ENCODE data around the gene LMAN1L.

Gene LMAN1L

DNA sequence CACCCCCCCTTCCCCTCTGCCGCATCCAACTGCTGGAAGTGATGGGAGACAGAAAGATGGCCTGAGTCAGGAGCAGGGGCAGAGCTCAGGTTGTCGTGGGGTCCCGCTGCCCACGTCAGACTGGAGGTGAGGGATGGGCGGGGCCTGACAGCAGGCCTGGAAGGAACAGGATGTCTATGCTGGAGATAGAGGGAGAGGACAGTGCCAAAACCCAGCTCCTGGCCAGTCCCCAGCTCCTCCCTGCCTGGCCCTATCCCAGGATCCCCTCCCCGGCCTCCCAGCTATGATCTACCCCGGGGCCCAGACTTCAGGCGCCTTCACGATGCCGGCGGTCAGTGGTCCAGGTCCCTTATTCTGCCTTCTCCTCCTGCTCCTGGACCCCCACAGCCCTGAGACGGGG lies at the start of gene LMAN1L:
TSS of gene LMAN1L (plus strand) at position 303 of the 400 bp plus-strand sequence. CDS start at position 323, 20 bp downstream.
- no peak within 1 kb of the TSS for H3K27ac Mint-ChIP-seq
- no peak within 1 kb of the TSS for H3K4me3 Mint-ChIP-seq
- no peaks in the 10 kb centered on the region for H3K27me3 Mint-ChIP-seq
- no peaks in the 10 kb centered on the region for H3K9me3 Mint-ChIP-seq
- no peaks in the 10 kb centered on the region for H3K36me3 Mint-ChIP-seq (ENCODE audit: low read depth)
- peaks cover 17% of the 10 kb centered on the region for H3K4me1 Mint-ChIP-seq (ENCODE audit: low read depth)

GRCh38 chr15:74763416-74763815 lies 49.2 kb upstream of the LMAN1L start:
- Mint-ChIP-seq H3K36me3 (ENCODE audit: low read depth) (no peaks in the 10 kb centered on the region), H3K27ac (no peak overlapping the region), H3K4me3 (no peak overlapping the region), H3K4me1 (ENCODE audit: low read depth) (peaks cover under 1% of the 10 kb centered on the region), H3K9me3 (no peaks in the 10 kb centered on the region), H3K27me3 (no peaks in the 10 kb centered on the region)

- no peak overlapping the region for H3K4me3 Mint-ChIP-seq
- H3K9me3 Mint-ChIP-seq, result no peaks in the 10 kb centered on the region
- no peaks in the 10 kb centered on the region for H3K36me3 Mint-ChIP-seq (ENCODE audit: low read depth)
- no peak overlapping the region for H3K27ac Mint-ChIP-seq
- H3K4me1 Mint-ChIP-seq (ENCODE audit: low read depth), result peaks cover 22% of the 10 kb centered on the region
- H3K27me3 Mint-ChIP-seq, result no peaks in the 10 kb centered on the region
Measured at GRCh38 chr15:74767167-74768098, 45.2 kb upstream of the LMAN1L start.

DNA sequence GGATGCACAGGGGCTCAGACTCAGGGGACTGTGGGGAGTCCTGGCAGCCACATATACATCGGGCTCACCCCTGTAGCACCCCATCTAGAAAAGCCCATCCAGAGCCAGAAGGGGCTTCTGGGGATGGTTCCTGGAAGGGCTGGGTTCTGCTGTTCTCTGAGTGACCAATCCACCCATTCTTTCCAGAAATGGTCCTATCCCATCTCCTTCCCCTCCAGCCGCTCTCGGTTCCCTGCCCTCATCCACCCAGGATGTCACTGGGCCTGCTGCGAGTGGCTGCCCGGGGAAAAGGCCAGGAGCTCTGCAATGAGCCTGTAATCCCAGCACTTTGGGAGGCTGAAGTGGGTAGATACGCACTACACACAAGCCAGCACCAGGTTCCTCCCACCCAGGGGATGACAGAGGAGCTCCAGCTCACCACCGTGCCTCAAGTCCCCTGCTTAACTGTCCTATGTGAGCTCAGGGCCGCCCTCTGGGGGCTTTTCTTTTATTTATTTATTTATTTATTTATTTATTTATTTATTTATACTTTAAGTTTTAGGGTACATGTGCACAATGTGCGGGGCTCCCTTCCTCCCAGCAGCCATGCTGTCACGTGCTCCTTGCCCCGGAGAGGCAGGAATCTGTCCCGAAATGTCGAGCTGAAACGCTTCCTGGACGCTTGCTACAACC lies 44.4 kb upstream of the LMAN1L start:
- Mint-ChIP-seq H3K27me3 (no peaks in the 10 kb centered on the region), H3K4me1 (ENCODE audit: low read depth) (peaks cover 28% of the 10 kb centered on the region), H3K27ac (peak overlapping the region; percentile 73), H3K4me3 (peak overlapping the region; percentile 65), H3K9me3 (no peaks in the 10 kb centered on the region), H3K36me3 (ENCODE audit: low read depth) (no peaks in the 10 kb centered on the region)

DNA sequence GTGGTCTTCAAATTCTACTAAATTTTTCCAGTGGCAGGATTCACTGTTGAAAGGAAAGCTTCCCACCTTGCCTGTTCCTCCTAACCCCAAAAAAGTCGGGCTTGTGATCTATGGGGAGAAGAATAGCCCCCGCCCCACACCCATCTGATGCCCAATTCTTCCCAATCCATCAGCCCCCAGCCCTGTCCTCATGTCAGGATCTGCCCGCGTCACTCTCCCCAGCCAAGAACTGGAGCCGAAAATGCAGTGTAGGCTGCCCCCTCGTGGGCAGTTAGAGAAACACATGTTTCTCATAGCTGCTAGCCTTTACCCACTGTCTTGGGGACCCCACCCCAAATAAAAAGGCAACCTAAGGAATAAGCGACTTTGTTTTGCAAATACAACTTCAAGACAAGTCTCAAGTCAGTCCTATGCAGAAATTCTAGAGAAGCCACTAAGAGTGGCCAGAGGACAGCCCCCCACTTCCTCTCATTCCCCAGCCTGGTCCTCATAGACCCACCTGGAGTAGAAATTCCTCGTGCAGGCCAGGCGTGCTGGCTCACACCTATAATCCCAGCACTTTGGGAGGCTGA lies 43.8 kb upstream of the LMAN1L start:
- H3K27ac Mint-ChIP-seq, result peak overlapping the region; percentile 73
- no peaks in the 10 kb centered on the region for H3K36me3 Mint-ChIP-seq (ENCODE audit: low read depth)
- peak overlapping the region; percentile 65 for H3K4me3 Mint-ChIP-seq
- peaks cover 35% of the 10 kb centered on the region for H3K4me1 Mint-ChIP-seq (ENCODE audit: low read depth)
- no peaks in the 10 kb centered on the region for H3K9me3 Mint-ChIP-seq
- no peaks in the 10 kb centered on the region for H3K27me3 Mint-ChIP-seq

GRCh38 chr15:74769463-74770025 lies 43.1 kb upstream of the LMAN1L start:
- no peaks in the 10 kb centered on the region for H3K27me3 Mint-ChIP-seq
- no peaks in the 10 kb centered on the region for H3K36me3 Mint-ChIP-seq (ENCODE audit: low read depth)
- no peak overlapping the region for H3K4me3 Mint-ChIP-seq
- no peak overlapping the region for H3K27ac Mint-ChIP-seq
- peaks cover 38% of the 10 kb centered on the region for H3K4me1 Mint-ChIP-seq (ENCODE audit: low read depth)
- no peaks in the 10 kb centered on the region for H3K9me3 Mint-ChIP-seq

DNA sequence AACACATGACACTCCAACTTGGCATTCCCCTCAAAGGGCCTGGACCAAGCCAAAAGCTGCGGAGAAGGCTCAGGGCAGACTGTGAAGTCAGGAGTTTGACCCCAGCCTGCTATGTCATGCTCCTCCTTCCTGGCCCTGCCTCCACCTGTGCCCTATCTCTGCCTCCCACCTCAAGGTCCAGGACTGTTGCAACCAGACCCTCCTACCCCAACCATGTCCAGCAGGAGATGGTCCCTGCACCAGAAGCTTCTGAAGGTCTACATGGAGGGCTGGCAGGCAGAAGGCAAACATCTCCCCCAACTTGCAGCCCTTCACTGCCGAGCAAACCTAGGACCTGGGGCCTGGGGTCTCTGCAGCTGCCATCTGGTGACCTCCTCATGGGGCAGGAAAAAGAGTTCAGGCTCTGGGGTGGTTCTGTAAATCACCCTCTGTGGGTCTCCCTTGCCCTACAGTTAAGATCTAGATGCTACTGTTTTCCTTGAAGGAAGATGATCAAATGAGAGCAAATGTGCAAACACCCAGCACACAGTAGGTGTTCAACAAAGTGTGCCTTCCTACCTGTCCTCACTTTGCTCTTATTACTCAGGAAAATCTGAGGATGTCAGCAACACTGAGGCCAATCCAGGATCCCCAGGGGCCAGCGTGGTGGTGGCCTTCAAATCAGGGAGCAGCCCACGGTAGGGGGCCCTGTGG lies 42.3 kb upstream of the LMAN1L start:
- H3K27ac Mint-ChIP-seq, result no peak overlapping the region
- H3K4me1 Mint-ChIP-seq (ENCODE audit: low read depth), result peaks cover 44% of the 10 kb centered on the region

DNA sequence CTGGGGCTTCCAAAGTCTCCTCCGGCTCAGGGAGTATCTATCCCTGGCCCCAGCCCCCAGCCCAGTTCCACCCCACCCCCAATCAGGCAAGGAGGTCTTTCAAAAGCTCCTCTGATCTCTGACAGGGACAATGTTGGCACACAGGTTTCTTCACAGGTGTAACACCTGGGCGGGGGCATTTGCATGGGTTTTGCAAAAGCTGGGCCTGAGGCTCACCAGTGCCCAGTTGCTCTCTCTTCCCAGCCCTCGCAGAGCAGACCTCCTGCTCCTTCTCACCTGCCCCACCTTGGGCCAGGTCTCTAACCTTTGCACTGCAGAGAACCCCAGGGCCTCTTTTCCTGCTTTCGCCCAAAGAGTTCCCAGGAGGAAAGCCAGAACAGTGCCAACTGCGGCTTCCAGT lies 39.3 kb upstream of the LMAN1L start:
- Mint-ChIP-seq H3K27me3 (no peaks in the 10 kb centered on the region), H3K27ac (peak overlapping the region; percentile 45), H3K9me3 (no peaks in the 10 kb centered on the region), H3K36me3 (ENCODE audit: low read depth) (no peaks in the 10 kb centered on the region), H3K4me1 (ENCODE audit: low read depth) (peaks cover 72% of the 10 kb centered on the region), H3K4me3 (no peak overlapping the region)

More for the DNA sequence above, 42.3 kb upstream of the LMAN1L start:
- Mint-ChIP-seq H3K36me3 (ENCODE audit: low read depth) (no peaks in the 10 kb centered on the region), H3K9me3 (no peaks in the 10 kb centered on the region), H3K27me3 (no peaks in the 10 kb centered on the region), H3K4me3 (no peak overlapping the region)

- Mint-ChIP-seq H3K9me3 (no peaks in the 10 kb centered on the region), H3K4me3 (no peak overlapping the region), H3K27me3 (no peaks in the 10 kb centered on the region), H3K36me3 (ENCODE audit: low read depth) (no peaks in the 10 kb centered on the region), H3K27ac (peak overlapping the region; percentile 2), H3K4me1 (ENCODE audit: low read depth) (peaks cover 72% of the 10 kb centered on the region)
Measured at GRCh38 chr15:74773731-74774252, 38.8 kb upstream of the LMAN1L start.

DNA sequence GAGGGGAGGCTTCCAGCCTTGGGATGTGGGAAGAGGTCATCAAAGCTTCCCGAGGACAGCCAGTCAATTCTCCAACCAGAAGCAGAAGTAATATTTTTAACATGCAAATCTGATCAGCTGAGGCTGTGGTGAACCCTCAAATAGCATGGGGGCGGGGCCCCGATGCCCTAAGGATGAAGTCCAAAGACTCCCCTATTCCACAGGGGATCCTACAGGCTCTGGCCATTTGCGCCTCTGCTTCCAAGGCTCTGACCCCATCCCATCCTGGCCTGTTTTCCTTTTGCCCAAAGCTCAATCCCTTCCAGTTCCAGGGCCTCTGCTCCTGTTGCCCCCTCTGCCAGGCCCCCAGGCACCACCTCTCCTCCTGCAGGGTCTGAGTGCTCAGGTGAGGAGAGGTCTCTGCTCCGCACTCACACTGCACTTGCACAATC lies 37.5 kb upstream of the LMAN1L start:
- Mint-ChIP-seq H3K36me3 (ENCODE audit: low read depth) (no peaks in the 10 kb centered on the region), H3K4me1 (ENCODE audit: low read depth) (peaks cover 84% of the 10 kb centered on the region), H3K27me3 (no peaks in the 10 kb centered on the region), H3K4me3 (no peak overlapping the region), H3K27ac (peak overlapping the region; percentile 50), H3K9me3 (no peaks in the 10 kb centered on the region)

DNA sequence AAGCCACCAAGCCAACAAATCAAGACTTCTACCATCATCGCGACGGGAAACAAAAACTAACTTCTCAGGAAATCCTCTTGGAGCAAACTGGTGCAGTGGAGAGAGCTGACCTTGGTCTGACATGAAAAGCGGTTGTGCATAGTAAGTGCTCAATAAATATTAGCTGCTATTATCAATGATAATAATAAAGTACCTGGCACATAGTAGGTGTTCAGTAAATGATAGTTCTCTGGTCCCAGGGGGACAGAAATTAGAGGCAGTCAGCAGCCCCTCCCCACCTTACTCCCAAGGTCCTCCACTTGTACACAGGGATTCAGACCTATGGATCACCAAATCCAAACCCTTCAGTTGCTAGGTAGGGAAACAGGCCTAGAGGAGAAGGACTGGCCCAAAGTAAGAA lies 36.7 kb upstream of the LMAN1L start:
- Mint-ChIP-seq H3K36me3 (ENCODE audit: low read depth) (no peaks in the 10 kb centered on the region), H3K4me1 (ENCODE audit: low read depth) (peaks cover 90% of the 10 kb centered on the region), H3K27me3 (no peaks in the 10 kb centered on the region), H3K27ac (peak overlapping the region; percentile 96), H3K4me3 (no peak overlapping the region), H3K9me3 (no peaks in the 10 kb centered on the region)

DNA sequence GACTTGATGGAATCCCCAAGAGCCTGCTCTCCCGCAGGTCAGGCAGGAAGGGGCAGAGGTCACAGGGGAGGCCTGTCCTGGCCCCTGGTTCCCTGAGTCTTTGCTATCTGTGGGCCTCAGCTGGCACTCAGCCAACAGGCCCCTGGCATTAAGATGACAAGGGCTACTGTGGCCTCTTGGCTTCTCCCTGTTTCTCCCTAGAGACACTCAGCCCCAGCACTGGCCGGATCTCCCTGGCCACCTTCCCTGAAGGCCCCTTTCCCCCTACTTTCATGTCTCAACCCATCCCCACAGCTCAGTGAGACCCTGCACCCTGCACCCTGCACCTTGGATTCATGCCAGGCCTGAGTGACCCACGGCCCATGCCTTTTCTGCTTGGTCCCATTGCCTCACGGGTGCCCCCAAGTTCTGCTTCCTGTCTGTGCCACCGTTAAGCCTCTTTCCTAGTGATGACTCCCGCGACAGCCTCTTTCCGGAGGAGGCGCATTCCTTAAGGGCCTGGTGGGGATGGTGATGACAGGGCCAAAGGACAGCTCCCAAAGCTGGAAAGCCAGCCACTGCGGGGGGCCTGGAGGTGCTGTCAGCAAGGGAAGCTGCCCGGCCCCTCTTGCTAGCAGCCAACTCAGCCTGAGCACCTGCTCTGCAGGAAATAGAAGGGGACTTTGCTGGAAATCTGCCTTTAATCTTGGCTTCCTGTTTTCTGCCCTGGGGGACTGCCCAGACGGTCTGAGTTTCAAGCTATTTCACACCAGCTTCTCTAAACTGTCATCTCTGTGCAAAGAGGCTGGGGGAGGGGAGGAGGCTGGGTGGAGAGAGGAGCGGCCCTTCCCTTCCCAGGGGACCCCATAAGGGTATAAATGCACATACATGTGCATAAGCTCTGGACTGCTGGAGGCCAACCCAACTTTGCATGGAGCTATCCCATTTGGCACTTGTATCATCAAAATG lies 35.5 kb upstream of the LMAN1L start:
- H3K27me3 Mint-ChIP-seq, result no peaks in the 10 kb centered on the region
- H3K36me3 Mint-ChIP-seq (ENCODE audit: low read depth), result no peaks in the 10 kb centered on the region

DNA sequence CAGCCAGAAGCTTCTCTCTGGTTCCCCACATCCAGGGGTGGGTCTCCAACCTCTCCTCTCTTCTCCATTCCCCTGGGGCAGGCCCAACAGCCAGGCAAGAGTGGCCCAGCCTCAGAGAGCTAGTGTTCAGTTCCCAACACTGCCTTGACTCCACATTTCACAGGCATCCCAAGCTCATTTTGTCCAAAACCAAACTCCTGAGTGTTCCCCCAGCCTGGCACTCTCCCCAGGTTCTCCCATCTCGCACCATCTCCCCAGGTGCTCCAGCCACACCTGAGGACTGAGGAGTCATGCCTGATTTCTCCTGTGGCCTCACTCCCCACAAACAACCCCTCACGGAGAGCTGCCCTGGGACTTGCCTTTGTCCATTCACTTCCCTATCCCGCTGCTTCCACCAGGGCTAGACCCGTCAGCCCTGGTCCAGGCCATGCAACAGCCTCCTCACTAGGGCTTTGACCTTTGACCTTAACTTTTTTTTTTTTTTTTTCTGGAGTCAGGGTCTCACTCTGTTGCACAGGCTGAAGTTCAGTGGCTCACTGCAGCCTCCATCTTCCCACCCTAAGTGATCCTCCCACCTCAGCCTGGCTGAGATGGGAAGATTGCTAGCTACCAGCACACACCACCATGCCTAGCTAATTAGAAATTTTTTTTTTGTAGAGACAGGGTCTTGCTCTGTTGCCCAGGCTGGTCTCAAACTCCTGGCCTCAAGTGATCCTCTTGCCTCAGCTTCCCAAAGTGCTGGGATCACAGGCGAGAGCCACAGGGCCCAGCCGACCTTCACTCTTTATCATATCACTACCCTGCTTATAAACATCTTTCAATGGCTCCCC lies 34.7 kb upstream of the LMAN1L start:
- Mint-ChIP-seq H3K9me3 (no peaks in the 10 kb centered on the region), H3K27me3 (no peaks in the 10 kb centered on the region), H3K4me1 (ENCODE audit: low read depth) (peaks cover 79% of the 10 kb centered on the region), H3K27ac (peak overlapping the region; percentile 96), H3K4me3 (peak overlapping the region; percentile 67), H3K36me3 (ENCODE audit: low read depth) (peaks cover under 1% of the 10 kb centered on the region)

More for the DNA sequence above, 35.5 kb upstream of the LMAN1L start:
- Mint-ChIP-seq H3K4me1 (ENCODE audit: low read depth) (peaks cover 86% of the 10 kb centered on the region), H3K4me3 (peak overlapping the region; percentile 67), H3K9me3 (no peaks in the 10 kb centered on the region), H3K27ac (peak overlapping the region; percentile 96)
